Natural killer cell (primary cell): ENCODE results near the gene SLAMF8. TPM values are rescaled to one million over a fixed set of nuclear protein-coding genes. Genes with fewer than 3 reads are reported as not detected.
A peak's percentile ranks its signal among the peaks of the same experiment; 100 is the strongest.

Experiments
- ATAC-seq, 3 donors: fragments of 150-1000 bp in 2 of 3; fragments of 200-7000 bp in 1 of 3; cut with Tn5 transposase; 1 replicate in 1 of 3; 2 replicates in 2 of 3; pipeline ENCODE4 v1.10.0; 2021; ENCODE audit warnings: mild to moderate bottlenecking in 2 of 3, moderate library complexity in 2 of 3
- DNase-seq, 2 donors: peaks; one replicate each; pipeline versions ENCODE4 v3.0.0 to v3.0.0-alpha.2; 2013 to 2021; ENCODE audit warnings: mixed read lengths in 1 of 2
- H3K27ac ChIP-seq: one replicate; pipeline ENCODE4 v1.5.1; 2013; ENCODE audit warnings: mild to moderate bottlenecking, low read length
- H3K27me3 ChIP-seq: one replicate; pipeline ENCODE4 v1.6.1; 2013; ENCODE audit warnings: low read length; ENCODE audit not compliant: control insufficient read depth, insufficient read depth
- H3K36me3 ChIP-seq: one replicate; pipeline ENCODE4 v1.6.1; 2013; ENCODE audit warnings: low read length; ENCODE audit not compliant: control insufficient read depth, insufficient read depth
- H3K4me1 ChIP-seq: one replicate; pipeline ENCODE4 v1.6.1; 2013; ENCODE audit warnings: low read length; ENCODE audit not compliant: control insufficient read depth, insufficient read depth
- H3K4me3 ChIP-seq: one replicate; pipeline ENCODE4 v1.5.1; 2013; ENCODE audit warnings: low read length
- H3K9me3 ChIP-seq: one replicate; pipeline ENCODE4 v1.6.1; 2013; ENCODE audit warnings: low read length; ENCODE audit not compliant: control insufficient read depth, insufficient read depth
- H3K27ac Mint-ChIP-seq, 2 donors: one replicate each; pipeline ENCODE4 v1.8.0; 2022; ENCODE audit warnings: mild to moderate bottlenecking in 2 of 2, mixed read lengths in 2 of 2, moderate library complexity in 1 of 2
- H3K27me3 Mint-ChIP-seq, 2 donors: one replicate each; pipeline ENCODE4 v1.8.0; 2022; ENCODE audit warnings: low read depth in 2 of 2, mixed read lengths in 2 of 2
- H3K36me3 Mint-ChIP-seq: one replicate; pipeline ENCODE4 v1.8.0; 2022; ENCODE audit warnings: mixed read lengths
- H3K4me1 Mint-ChIP-seq, 2 donors: one replicate each; pipeline ENCODE4 v1.8.0; 2022; ENCODE audit warnings: mixed read lengths in 2 of 2
- H3K4me3 Mint-ChIP-seq: one replicate; pipeline ENCODE4 v1.8.0; 2022; ENCODE audit warnings: mild to moderate bottlenecking, moderate library complexity, mixed read lengths
- H3K9me3 Mint-ChIP-seq, 2 donors: one replicate each; pipeline ENCODE4 v1.8.0; 2022; ENCODE audit warnings: mixed read lengths in 2 of 2
- WGBS: methylation state at CpG from one replicate; pipeline ENCODE4 v1.1.7; 2013; ENCODE audit warnings: missing lambda C conversion rate; ENCODE audit not compliant: insufficient coverage; 5-methylcytosine and 5-hydroxymethylcytosine counted together
- intact Hi-C: fragments of 100-400 bp; cut with micrococcal nuclease; formaldehyde crosslinking; loops from one replicate; pipeline ENCODE4 v1.14.2; 2022
- total RNA-seq, 4 donors: library from RNA; stranded (reverse); fragments of 120-200 nt in 1 of 4; gene quantifications; one replicate each; pipeline versions ENCODE4 v1.2.3 to v1.2.4, GENCODE V29; 2013 to 2022
- TF ChIP-seq, protein P1 (sequence below): fragments of 200-600 bp; IDR thresholded peaks from one replicate; pipeline ENCODE4 v1.8.0; 2022; ENCODE audit warnings: antibody characterized with exemption

Gene SLAMF8
- total RNA-seq, 3 donors from 2014 or later (not counting 1 experiment from before 2014, with no cell fraction given) = 0.64 to 4.4 (median 2.8) TPM

DNA sequence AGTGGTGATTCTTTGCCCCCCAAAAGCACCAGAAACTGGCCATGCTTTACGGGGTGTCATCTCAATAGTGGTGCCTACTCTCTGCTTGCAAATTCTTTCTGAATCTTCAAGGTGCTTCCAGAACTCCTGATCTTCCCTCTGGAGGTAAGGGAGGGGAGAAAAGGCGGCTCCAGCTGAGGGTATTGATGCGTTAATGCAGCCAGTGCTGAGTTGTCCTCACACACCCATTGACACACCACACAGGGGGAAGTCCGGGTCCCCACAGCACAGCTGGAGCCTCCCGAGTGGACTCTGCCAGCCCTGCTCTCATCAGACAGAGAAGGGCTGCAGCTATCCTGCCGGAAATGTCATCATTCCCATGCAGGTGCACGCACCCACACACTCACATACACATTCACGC lies 34.5 kb downstream of the SLAMF8 start:
- TF ChIP-seq, protein P1, sequence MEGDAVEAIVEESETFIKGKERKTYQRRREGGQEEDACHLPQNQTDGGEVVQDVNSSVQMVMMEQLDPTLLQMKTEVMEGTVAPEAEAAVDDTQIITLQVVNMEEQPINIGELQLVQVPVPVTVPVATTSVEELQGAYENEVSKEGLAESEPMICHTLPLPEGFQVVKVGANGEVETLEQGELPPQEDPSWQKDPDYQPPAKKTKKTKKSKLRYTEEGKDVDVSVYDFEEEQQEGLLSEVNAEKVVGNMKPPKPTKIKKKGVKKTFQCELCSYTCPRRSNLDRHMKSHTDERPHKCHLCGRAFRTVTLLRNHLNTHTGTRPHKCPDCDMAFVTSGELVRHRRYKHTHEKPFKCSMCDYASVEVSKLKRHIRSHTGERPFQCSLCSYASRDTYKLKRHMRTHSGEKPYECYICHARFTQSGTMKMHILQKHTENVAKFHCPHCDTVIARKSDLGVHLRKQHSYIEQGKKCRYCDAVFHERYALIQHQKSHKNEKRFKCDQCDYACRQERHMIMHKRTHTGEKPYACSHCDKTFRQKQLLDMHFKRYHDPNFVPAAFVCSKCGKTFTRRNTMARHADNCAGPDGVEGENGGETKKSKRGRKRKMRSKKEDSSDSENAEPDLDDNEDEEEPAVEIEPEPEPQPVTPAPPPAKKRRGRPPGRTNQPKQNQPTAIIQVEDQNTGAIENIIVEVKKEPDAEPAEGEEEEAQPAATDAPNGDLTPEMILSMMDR = no peak
- Mint-ChIP-seq H3K4me1 (peaks cover 0 to 8% of the 10 kb centered on the region in 2 donors), H3K4me3 (no peak overlapping the region), H3K27ac (no peak overlapping the region), H3K9me3 (no peaks in the 10 kb centered on the region), H3K36me3 (no peaks in the 10 kb centered on the region), H3K27me3 (peaks cover 0 to 7% of the 10 kb centered on the region in 2 donors)
- Histone ChIP-seq H3K36me3 (no peaks in the 10 kb centered on the region), H3K9me3 (no peaks in the 10 kb centered on the region), H3K27me3 (no peaks in the 10 kb centered on the region), H3K4me3 (no peak overlapping the region), H3K4me1 (no peaks in the 10 kb centered on the region), H3K27ac (no peak overlapping the region)
- no peak for DNase-seq
- intact Hi-C loops = no loop called here
- WGBS = 93% methylated on average over 7 of the region's 8 CpGs
- no peak for ATAC-seq

GRCh38 chr1:159862031-159862430 lies 35.4 kb downstream of the SLAMF8 start:
- Histone ChIP-seq H3K36me3 (no peaks in the 10 kb centered on the region), H3K9me3 (no peaks in the 10 kb centered on the region), H3K4me3 (no peak overlapping the region), H3K27me3 (no peaks in the 10 kb centered on the region), H3K27ac (no peak overlapping the region), H3K4me1 (no peaks in the 10 kb centered on the region)
- ATAC-seq = no peak
- peaks cover 3 to 10% of the 10 kb centered on the region in 2 donors for H3K27me3 Mint-ChIP-seq
- H3K36me3 Mint-ChIP-seq = no peaks in the 10 kb centered on the region
- no peak for DNase-seq
- TF ChIP-seq, protein P1 = no peak
- H3K27ac Mint-ChIP-seq = no peak overlapping the region
- H3K4me3 Mint-ChIP-seq = no peak overlapping the region
- peaks cover 0 to 12% of the 10 kb centered on the region in 2 donors for H3K4me1 Mint-ChIP-seq
- WGBS = 62% methylated on average over 5 of the region's 5 CpGs
- intact Hi-C loops = no loop called here
- H3K9me3 Mint-ChIP-seq = no peaks in the 10 kb centered on the region

GRCh38 chr1:159862557-159862956 lies 35.9 kb downstream of the SLAMF8 start, which contains the start of gene VSIG8:
TSS of gene VSIG8 (minus strand) at chr1:159862657. CDS start at chr1:159862521, 136 bp downstream.
- intact Hi-C loops = no loop called here
- Mint-ChIP-seq H3K4me1 (peaks cover 0 to 12% of the 10 kb centered on the region in 2 donors), H3K27me3 (peaks cover 6 to 13% of the 10 kb centered on the region in 2 donors), H3K36me3 (no peaks in the 10 kb centered on the region), H3K4me3 (no peak within 1 kb of the TSS), H3K27ac (no peak within 1 kb of the TSS), H3K9me3 (no peaks in the 10 kb centered on the region)
- H3K4me3 ChIP-seq = no peak within 1 kb of the TSS
- no peaks in the 10 kb centered on the region for H3K9me3 ChIP-seq
- H3K27ac ChIP-seq = no peak within 1 kb of the TSS
- no peaks in the 10 kb centered on the region for H3K4me1 ChIP-seq
- H3K27me3 ChIP-seq = no peaks in the 10 kb centered on the region
- no peaks in the 10 kb centered on the region for H3K36me3 ChIP-seq
- DNase-seq (no peak), ATAC-seq (no peak)
- 83% methylated on average over 4 of the region's 4 CpGs for WGBS
- TF ChIP-seq, protein P1 = no peak

DNA sequence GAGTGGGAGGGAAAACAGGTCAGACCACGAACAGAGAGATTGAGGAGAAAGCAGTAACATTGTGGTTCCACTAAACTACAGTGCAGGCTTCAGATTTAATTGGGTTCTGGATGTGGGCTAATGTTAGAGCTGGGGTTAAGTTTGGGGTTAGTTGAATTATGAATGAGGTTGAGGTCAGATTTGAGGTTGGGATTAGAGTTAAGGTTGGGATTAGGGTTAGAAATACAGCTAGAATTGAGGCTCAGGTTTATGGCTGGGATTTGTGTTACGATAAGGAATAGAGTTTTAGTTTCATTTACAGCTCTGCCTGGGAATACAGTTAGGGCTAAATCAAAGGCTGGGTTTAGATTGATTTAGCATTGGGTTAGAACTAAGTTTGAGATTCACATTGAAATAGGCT lies 37.6 kb downstream of the SLAMF8 start:
- DNase-seq (no peak), ATAC-seq (no peak)
- no peak overlapping the region for H3K4me3 Mint-ChIP-seq
- WGBS = 83% methylated on average over 2 of the region's 2 CpGs
- Histone ChIP-seq H3K27ac (no peak overlapping the region), H3K9me3 (no peaks in the 10 kb centered on the region), H3K4me3 (no peak overlapping the region), H3K4me1 (no peaks in the 10 kb centered on the region), H3K27me3 (no peaks in the 10 kb centered on the region), H3K36me3 (no peaks in the 10 kb centered on the region)
- H3K4me1 Mint-ChIP-seq = peaks cover 0 to 17% of the 10 kb centered on the region in 2 donors
- intact Hi-C loops = no loop called here
- peak overlapping the region in 1 of 2 donors; percentile 15 for H3K27ac Mint-ChIP-seq
- H3K36me3 Mint-ChIP-seq = no peaks in the 10 kb centered on the region
- H3K9me3 Mint-ChIP-seq = no peaks in the 10 kb centered on the region
- TF ChIP-seq, protein P1 = no peak
- peaks cover 6 to 15% of the 10 kb centered on the region in 2 donors for H3K27me3 Mint-ChIP-seq
